ENCODE results near the gene RASA3. TPM values are rescaled to one million over a fixed set of nuclear protein-coding genes. Genes with fewer than 3 reads are reported as not detected.

The RASA3 gene
- total and polyA plus RNA-seq, 10 of the 15 experiments (the other 5 are each of a cell fraction or from before 2014, with no cell fraction given), result 0.79 to 33.9 (median 17.6) TPM

GRCh38 chr13:114073881-114074612 lies 58.4 kb downstream of the RASA3 start:
- Histone ChIP-seq H3K27ac (ENCODE audit: control insufficient read depth, insufficient read depth) (no peak overlapping the region), H3K9ac (ENCODE audit: control insufficient read depth, insufficient read depth, low read length) (no peak overlapping the region), H3K4me1 (ENCODE audit: control insufficient read depth, insufficient read depth, low read length) (peaks cover 1% of the 10 kb centered on the region), H3K79me2 (ENCODE audit: control insufficient read depth, insufficient read depth, low read length) (no peaks in the 10 kb centered on the region), H3K27me3 (replicated peaks in 1 of 2; ENCODE audit: control insufficient read depth in 2 of 2, insufficient read depth in 2 of 2, low read length in 1 of 2) (no peaks in the 10 kb centered on the region), H3K4me2 (ENCODE audit: control insufficient read depth, insufficient read depth) (no peak overlapping the region), H3K9me3 (replicated peaks; ENCODE audit: control insufficient read depth, insufficient read depth, low read length) (no peaks in the 10 kb centered on the region), H3K36me3 (ENCODE audit: control insufficient read depth in 2 of 2, insufficient read depth in 2 of 2, low read length in 1 of 2) (peaks cover 3 to 15% of the 10 kb centered on the region in 2 experiments), H4K20me1 (ENCODE audit: control insufficient read depth, insufficient read depth) (no peaks in the 10 kb centered on the region), H2AFZ (ENCODE audit: control insufficient read depth, low read depth, low read length) (no peak overlapping the region), H3K4me3 (no peak overlapping the region)
- ChIA-PET POLR2A (no interaction called here), CTCF (no interaction called here), SMC1A (ENCODE audit: uncharacterized antibody, unreplicated experiment) (no interaction called here), RAD21 (ENCODE audit: unreplicated experiment) (no interaction called here)
- BruUV-seq (replicated peaks), result no TSS peak
- no peak for FAIRE-seq
- intact Hi-C loops (cut with micrococcal nuclease; ENCODE audit: unreplicated experiment), result no loop called here
- WGBS (ENCODE audit: insufficient coverage, insufficient replicate concordance, low lambda C conversion rate, missing lambda C conversion rate), result 92% methylated on average over 22 of the region's 22 CpGs
- ATAC-seq, result no peak
- DNase-seq (ENCODE audit: low read depth, low spot score), result no peak
- in situ Hi-C loops (cut with MboI), result no loop called here
- no peak for TF ChIP-seq LARP7 (IDR thresholded peaks at IDR 0.05)
- TF ChIP-seq MTA2 (IDR thresholded peaks at IDR 0.05; ENCODE audit: low read depth), result no peak

DNA sequence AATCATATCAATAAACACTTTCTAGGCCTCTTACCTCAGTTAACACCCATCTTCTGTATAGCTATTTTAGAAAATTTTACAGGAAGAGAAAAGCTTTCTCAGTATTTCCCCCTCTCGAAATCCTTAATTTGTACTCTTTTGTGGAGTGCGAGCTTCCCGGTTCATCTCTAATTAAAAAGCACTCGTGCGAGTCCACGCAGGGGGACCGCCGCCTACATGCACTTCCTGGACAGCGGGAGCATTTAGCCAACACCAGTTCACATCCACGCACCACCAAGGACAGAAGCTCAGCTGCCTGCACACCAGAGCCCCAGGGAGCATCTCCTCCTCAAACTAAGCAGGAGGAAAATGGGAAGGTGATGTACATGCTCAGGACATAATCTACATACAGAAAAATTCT lies 60.0 kb downstream of the RASA3 start:
- H4K20me1 ChIP-seq (ENCODE audit: control insufficient read depth, insufficient read depth), result no peaks in the 10 kb centered on the region
- POLR2A ChIA-PET, result no interaction called here
- 91% methylated on average over 10 of the region's 10 CpGs for WGBS (ENCODE audit: insufficient coverage, insufficient replicate concordance, low lambda C conversion rate, missing lambda C conversion rate)
- H3K9ac ChIP-seq (ENCODE audit: control insufficient read depth, insufficient read depth, low read length), result no peak overlapping the region
- CTCF ChIA-PET, result no interaction called here
- no peaks in the 10 kb centered on the region for H3K27me3 ChIP-seq (replicated peaks in 1 of 2; ENCODE audit: control insufficient read depth in 2 of 2, insufficient read depth in 2 of 2, low read length in 1 of 2)
- ATAC-seq, result no peak
- H3K36me3 ChIP-seq (ENCODE audit: control insufficient read depth in 2 of 2, insufficient read depth in 2 of 2, low read length in 1 of 2), result peaks cover 3 to 14% of the 10 kb centered on the region in 2 experiments
- no peak overlapping the region for H3K4me3 ChIP-seq
- H3K4me1 ChIP-seq (ENCODE audit: control insufficient read depth, insufficient read depth, low read length), result peaks cover 13% of the 10 kb centered on the region
- no peaks in the 10 kb centered on the region for H3K79me2 ChIP-seq (ENCODE audit: control insufficient read depth, insufficient read depth, low read length)
- H2AFZ ChIP-seq (ENCODE audit: control insufficient read depth, low read depth, low read length), result no peak overlapping the region
- FAIRE-seq, result no peak
- no peak for DNase-seq (ENCODE audit: low read depth, low spot score)
- SMC1A ChIA-PET (ENCODE audit: uncharacterized antibody, unreplicated experiment), result no interaction called here
- H3K4me2 ChIP-seq (ENCODE audit: control insufficient read depth, insufficient read depth), result no peak overlapping the region
- no peak overlapping the region for H3K27ac ChIP-seq (ENCODE audit: control insufficient read depth, insufficient read depth)
- RAD21 ChIA-PET (ENCODE audit: unreplicated experiment), result no interaction called here
- no TSS peak for BruUV-seq (replicated peaks)
- H3K9me3 ChIP-seq (replicated peaks; ENCODE audit: control insufficient read depth, insufficient read depth, low read length), result no peaks in the 10 kb centered on the region
- intact Hi-C loops (cut with micrococcal nuclease; ENCODE audit: unreplicated experiment), result no loop called here
- in situ Hi-C loops (cut with MboI), result no loop called here
- TF ChIP-seq STAT1 (conservative IDR thresholded peaks at IDR 0.05) (no peak), POU2F2 (IDR thresholded peaks at IDR 0.05; ENCODE audit: borderline replicate concordance, low read depth, low read length) (no peak), CBX3 (IDR thresholded peaks at IDR 0.05; ENCODE audit: borderline replicate concordance, low read depth) (no peak), CHD4 (IDR thresholded peaks at IDR 0.05) (no peak), CHD1 (IDR thresholded peaks at IDR 0.05; ENCODE audit: low read depth, low read length) (no peak), BACH1 (IDR thresholded peaks at IDR 0.05; ENCODE audit: borderline replicate concordance) (no peak), ZNF274 (IDR thresholded peaks at IDR 0.05; ENCODE audit: insufficient read depth, insufficient read length) (no peak), ZZZ3 (IDR thresholded peaks at IDR 0.05; ENCODE audit: control insufficient read depth, insufficient read length, low read depth) (no peak), MYB (IDR thresholded peaks at IDR 0.05; ENCODE audit: borderline replicate concordance, low read depth, low read length) (no peak), RB1 (IDR thresholded peaks at IDR 0.05; ENCODE audit: borderline replicate concordance) (no peak), IKZF2 (IDR thresholded peaks at IDR 0.05) (no peak)
- TF ChIP-seq, protein P1, sequence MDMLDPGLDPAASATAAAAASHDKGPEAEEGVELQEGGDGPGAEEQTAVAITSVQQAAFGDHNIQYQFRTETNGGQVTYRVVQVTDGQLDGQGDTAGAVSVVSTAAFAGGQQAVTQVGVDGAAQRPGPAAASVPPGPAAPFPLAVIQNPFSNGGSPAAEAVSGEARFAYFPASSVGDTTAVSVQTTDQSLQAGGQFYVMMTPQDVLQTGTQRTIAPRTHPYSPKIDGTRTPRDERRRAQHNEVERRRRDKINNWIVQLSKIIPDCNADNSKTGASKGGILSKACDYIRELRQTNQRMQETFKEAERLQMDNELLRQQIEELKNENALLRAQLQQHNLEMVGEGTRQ (IDR thresholded peaks at IDR 0.05; ENCODE audit: borderline replicate concordance, low read depth, low read length), result no peak
- TF ChIP-seq, protein P2, sequence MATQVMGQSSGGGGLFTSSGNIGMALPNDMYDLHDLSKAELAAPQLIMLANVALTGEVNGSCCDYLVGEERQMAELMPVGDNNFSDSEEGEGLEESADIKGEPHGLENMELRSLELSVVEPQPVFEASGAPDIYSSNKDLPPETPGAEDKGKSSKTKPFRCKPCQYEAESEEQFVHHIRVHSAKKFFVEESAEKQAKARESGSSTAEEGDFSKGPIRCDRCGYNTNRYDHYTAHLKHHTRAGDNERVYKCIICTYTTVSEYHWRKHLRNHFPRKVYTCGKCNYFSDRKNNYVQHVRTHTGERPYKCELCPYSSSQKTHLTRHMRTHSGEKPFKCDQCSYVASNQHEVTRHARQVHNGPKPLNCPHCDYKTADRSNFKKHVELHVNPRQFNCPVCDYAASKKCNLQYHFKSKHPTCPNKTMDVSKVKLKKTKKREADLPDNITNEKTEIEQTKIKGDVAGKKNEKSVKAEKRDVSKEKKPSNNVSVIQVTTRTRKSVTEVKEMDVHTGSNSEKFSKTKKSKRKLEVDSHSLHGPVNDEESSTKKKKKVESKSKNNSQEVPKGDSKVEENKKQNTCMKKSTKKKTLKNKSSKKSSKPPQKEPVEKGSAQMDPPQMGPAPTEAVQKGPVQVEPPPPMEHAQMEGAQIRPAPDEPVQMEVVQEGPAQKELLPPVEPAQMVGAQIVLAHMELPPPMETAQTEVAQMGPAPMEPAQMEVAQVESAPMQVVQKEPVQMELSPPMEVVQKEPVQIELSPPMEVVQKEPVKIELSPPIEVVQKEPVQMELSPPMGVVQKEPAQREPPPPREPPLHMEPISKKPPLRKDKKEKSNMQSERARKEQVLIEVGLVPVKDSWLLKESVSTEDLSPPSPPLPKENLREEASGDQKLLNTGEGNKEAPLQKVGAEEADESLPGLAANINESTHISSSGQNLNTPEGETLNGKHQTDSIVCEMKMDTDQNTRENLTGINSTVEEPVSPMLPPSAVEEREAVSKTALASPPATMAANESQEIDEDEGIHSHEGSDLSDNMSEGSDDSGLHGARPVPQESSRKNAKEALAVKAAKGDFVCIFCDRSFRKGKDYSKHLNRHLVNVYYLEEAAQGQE (IDR thresholded peaks at IDR 0.05; ENCODE audit: low read depth, low read length), result no peak

All from GM12878 (cell line).